ENCODE data around the gene NDUFA13. TPM values are rescaled to one million over a fixed set of nuclear protein-coding genes. Genes with fewer than 3 reads are reported as not detected.

The NDUFA13 gene
- polyA plus RNA-seq, 1 experiment = 388 TPM

DNA sequence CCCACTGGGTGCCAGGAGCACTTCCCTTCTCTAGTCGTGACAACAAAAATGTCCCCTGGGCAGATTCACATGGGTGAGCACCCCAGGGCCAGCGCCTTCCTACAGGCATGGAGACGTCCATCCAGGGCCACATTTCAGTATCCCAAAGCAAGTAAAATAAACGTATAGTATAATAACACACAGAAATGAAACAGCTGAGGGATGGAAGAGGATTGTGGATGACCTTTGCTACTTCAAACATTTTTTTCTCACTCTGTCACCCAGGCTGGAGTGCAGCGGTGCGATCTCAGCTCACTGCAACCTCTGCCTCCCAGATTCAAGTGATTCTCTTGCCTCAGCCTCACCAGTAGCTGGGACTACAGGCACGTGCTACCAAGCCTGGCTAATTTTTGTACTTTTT is 50.3 kb downstream of the NDUFA13 start:
- peak; percentile 41 for DNase-seq (ENCODE audit: low read depth, low spot score)
- Histone ChIP-seq H3K27me3 (ENCODE audit: control insufficient read depth, insufficient read depth, low read length) (no peaks in the 10 kb centered on the region), H3K9me3 (ENCODE audit: control insufficient read depth, insufficient read depth, low read length) (peaks cover 4% of the 10 kb centered on the region), H3K4me3 (ENCODE audit: low read depth, low read length) (no peak overlapping the region), H3K27ac (ENCODE audit: low read depth, low read length) (no peak overlapping the region)
- CTCF ChIA-PET = interaction anchor here (0.7 to 6.7 kb wide), 2 partner anchors 12 to 46 kb away, joined by 7 to 46 read pairs; no protein-coding TSS in a partner anchor
- TF ChIP-seq CTCF (IDR thresholded peaks at IDR 0.05; ENCODE audit: low read depth, low read length) = no peak
- POLR2A ChIA-PET = interaction anchor here (0.7 to 1.1 kb wide), 2 partner anchors 16 to 25 kb away, joined by 3 to 8 read pairs; no protein-coding TSS in a partner anchor

DNA sequence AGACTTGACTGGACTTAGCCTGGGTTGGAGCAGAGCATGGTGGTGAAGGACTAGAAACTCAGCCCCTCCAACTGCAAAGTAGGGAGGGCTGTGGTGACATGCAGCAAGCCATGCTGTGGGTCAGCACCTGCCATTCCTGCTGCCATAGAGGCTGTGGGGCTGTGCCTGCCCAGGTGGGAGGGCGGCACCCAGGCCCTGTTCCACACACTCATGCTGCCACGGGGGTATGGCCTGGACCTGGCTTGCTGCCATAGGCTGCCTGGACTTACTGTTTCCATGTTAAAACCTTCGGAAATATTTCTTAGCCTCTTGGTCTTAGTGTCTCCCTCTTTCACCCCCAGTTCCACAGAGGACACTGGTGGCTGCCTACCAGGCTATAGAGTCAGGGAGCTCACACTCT is 51.4 kb downstream of the NDUFA13 start:
- no peak overlapping the region for H3K4me3 ChIP-seq (ENCODE audit: low read depth, low read length)
- CTCF ChIA-PET = interaction anchor here (6.7 kb wide), 1 partner anchor 13 kb away, joined by 46 read pairs; no protein-coding TSS in a partner anchor
- no peaks in the 10 kb centered on the region for H3K27me3 ChIP-seq (ENCODE audit: control insufficient read depth, insufficient read depth, low read length)
- peaks cover 4% of the 10 kb centered on the region for H3K9me3 ChIP-seq (ENCODE audit: control insufficient read depth, insufficient read depth, low read length)
- no peak for DNase-seq (ENCODE audit: low read depth, low spot score)
- TF ChIP-seq CTCF (IDR thresholded peaks at IDR 0.05; ENCODE audit: low read depth, low read length) = no peak
- POLR2A ChIA-PET = no interaction called here
- H3K27ac ChIP-seq (ENCODE audit: low read depth, low read length) = no peak overlapping the region

DNA sequence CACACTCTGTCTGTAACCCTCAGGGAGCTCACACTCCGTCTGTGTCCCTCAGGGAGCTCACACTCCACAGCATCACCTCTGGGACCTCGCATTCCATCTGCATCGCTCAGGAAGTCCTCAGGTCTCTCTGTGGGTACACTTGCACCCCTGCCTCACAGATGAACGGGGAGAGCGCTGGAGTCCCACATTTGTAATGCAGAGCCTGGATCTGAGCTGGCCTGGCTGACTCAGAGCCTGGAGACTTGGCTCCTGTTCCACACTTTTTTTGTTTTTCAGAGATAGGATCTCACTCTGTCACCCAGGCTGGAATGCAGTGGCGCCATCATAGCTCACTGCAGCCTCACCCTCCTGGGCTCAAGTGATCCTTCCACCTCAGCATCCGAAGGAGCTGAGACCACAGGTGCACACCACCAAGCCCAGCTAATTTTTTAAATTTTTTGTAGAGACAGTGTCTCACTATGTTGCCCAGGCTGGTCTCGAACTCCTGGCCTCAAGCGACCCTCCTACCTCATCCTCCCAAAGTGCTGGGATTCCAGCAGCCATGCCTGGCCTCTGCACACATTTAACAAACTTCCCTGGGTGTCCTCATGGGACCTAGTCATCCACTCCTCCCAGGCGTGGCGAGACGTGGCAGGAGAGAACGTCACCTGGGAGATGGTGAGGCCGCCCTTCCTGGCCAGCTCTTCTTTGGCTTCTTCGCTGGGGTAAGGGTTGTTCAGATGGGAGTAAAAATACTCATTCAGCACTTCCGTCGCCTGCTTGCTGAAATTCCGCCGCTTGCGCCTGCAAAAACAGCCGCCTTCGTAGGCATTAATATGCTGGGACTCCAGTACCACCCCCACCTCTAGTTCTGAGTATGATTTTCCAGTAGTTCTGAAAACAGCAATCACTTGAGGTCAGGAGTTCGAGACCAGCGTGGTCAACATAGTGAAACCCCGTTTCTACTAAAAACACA is 53.1 kb downstream of the NDUFA13 start:
- POLR2A ChIA-PET = interaction anchor here (1.7 kb wide), 1 partner anchor 22 kb away, joined by 4 read pairs; no protein-coding TSS in a partner anchor

DNA sequence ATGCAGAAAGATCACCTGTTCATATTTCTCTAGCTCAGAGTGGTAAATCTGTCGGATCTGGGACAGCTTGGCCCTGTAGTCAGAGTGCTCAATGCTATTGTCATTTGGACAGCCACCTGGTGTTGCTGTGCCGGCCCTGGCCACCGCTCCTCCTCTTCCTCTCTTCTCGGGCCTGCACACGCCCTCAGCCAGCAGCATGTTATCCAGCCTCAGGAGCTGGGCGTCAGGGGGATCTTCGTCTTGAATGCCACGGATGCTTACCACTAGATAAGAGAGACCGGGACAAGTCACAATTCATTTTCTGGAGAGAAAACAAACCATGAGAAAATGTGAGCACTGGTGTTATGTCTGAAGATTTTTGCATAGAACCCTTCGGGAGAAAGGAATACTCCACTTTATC is 54.5 kb downstream of the NDUFA13 start:
- TF ChIP-seq CTCF (IDR thresholded peaks at IDR 0.05; ENCODE audit: low read depth, low read length) = no peak
- peaks cover 4% of the 10 kb centered on the region for H3K9me3 ChIP-seq (ENCODE audit: control insufficient read depth, insufficient read depth, low read length)
- ChIA-PET CTCF (interaction anchor here (6.7 kb wide), 1 partner anchor 17 kb away, joined by 46 read pairs; no protein-coding TSS in a partner anchor), POLR2A (no interaction called here)
- H3K27ac ChIP-seq (ENCODE audit: low read depth, low read length) = no peak overlapping the region
- no peak for DNase-seq (ENCODE audit: low read depth, low spot score)
- no peak overlapping the region for H3K4me3 ChIP-seq (ENCODE audit: low read depth, low read length)
- no peaks in the 10 kb centered on the region for H3K27me3 ChIP-seq (ENCODE audit: control insufficient read depth, insufficient read depth, low read length)

More for the DNA sequence above, 53.1 kb downstream of the NDUFA13 start:
- TF ChIP-seq CTCF (IDR thresholded peaks at IDR 0.05; ENCODE audit: low read depth, low read length) = no peak
- Histone ChIP-seq H3K27ac (ENCODE audit: low read depth, low read length) (no peak overlapping the region), H3K27me3 (ENCODE audit: control insufficient read depth, insufficient read depth, low read length) (no peaks in the 10 kb centered on the region), H3K9me3 (ENCODE audit: control insufficient read depth, insufficient read depth, low read length) (peaks cover 4% of the 10 kb centered on the region), H3K4me3 (ENCODE audit: low read depth, low read length) (no peak overlapping the region)
- no peak for DNase-seq (ENCODE audit: low read depth, low spot score)
- CTCF ChIA-PET = interaction anchor here (1.5 to 6.7 kb wide), 2 partner anchors 15 to 75 kb away, joined by 7 to 46 read pairs; no protein-coding TSS in a partner anchor
